Left lung (tissue), 10 donors: Measurements from ENCODE around the gene RAB28. TPM values are rescaled to one million over a fixed set of nuclear protein-coding genes. Genes with fewer than 3 reads are reported as not detected.

Experiments
- ATAC-seq: fragments of 200-7000 bp; cut with Tn5 transposase; one replicate; pipeline ENCODE4 v1.9.1; 2020; ENCODE audit warnings: moderate library complexity
- DNase-seq, 4 donors: peaks; one replicate each; pipeline ENCODE4 v3.0.0-alpha.2; 2013 to 2020
- H3K27ac ChIP-seq, 2 donors: fragments of 200-600 bp; sonication (generic) in 1 of 2; one replicate each; pipeline versions ENCODE4 v1.5.0 to v1.8.0; 2020 to 2021
- H3K27me3 ChIP-seq, 2 donors: fragments of 200-600 bp; sonication (generic) in 1 of 2; one replicate each; pipeline versions ENCODE4 v1.5.0 to v1.8.0; 2020 to 2021
- H3K36me3 ChIP-seq, 2 donors: fragments of 200-600 bp; sonication (generic) in 1 of 2; one replicate each; pipeline versions ENCODE4 v1.5.0 to v1.8.0; 2020 to 2021
- H3K4me1 ChIP-seq, 2 donors: fragments of 200-600 bp; one replicate each; pipeline ENCODE4 v1.8.0; 2021
- H3K4me3 ChIP-seq, 2 donors: fragments of 200-600 bp; sonication (generic) in 1 of 2; one replicate each; pipeline versions ENCODE4 v1.5.0 to v1.8.0; 2020 to 2021; ENCODE audit warnings: mild to moderate bottlenecking in 1 of 2
- H3K9me3 ChIP-seq, 2 donors: fragments of 200-600 bp; sonication (generic) in 1 of 2; one replicate each; pipeline versions ENCODE4 v1.5.0 to v1.8.0; 2020 to 2021
- CTCF ChIP-seq, 2 donors: fragments of 200-600 bp; sonication (generic) in 1 of 2; IDR thresholded peaks; one replicate each; pipeline versions ENCODE4 v1.5.0 to v1.8.0; 2021; ENCODE audit warnings: antibody characterized with exemption in 2 of 2
- intact Hi-C, 2 donors: fragments of 100-400 bp; cut with DNase I; formaldehyde crosslinking; loops; one replicate each; pipeline versions ENCODE4 v1.11.2 to v1.14.2; 2022
- polyA plus RNA-seq, 6 donors: library from polyadenylated mRNA; unstranded; fragments of 120-200 nt; gene quantifications; one replicate each; pipeline ENCODE4 v1.2.1, GENCODE V29; 2013; ENCODE audit not compliant: insufficient read length in 6 of 6
- total RNA-seq, 2 donors: library from RNA; stranded (reverse); fragmentation: NEBNext Ultra II Directional; extraction: Animal tissue kit (Norgen Biotek cat#: 25700); gene quantifications; one replicate each; pipeline ENCODE4 v1.2.1, GENCODE V29; 2021
- donor health status: DM: no; HTN: yes; CAD: no.
- donor health status: DM: no; HTN: no; CAD: no.

The RAB28 gene
- total and polyA plus RNA-seq, 8 donors, result 12.2 to 33.4 (median 30.6) TPM

- Histone ChIP-seq H3K9me3 (no peaks in the 10 kb centered on the region), H3K4me1 (no peaks in the 10 kb centered on the region), H3K27me3 (no peaks in the 10 kb centered on the region), H3K36me3 (peaks cover 0 to 4% of the 10 kb centered on the region in 2 donors), H3K27ac (no peak overlapping the region), H3K4me3 (no peak overlapping the region)
- intact Hi-C loops, result no loop called here
- DNase-seq (no peak), ATAC-seq (no peak)
- no peak for TF ChIP-seq CTCF (IDR thresholded peaks at IDR 0.05)
These were observed 119.5 kb downstream of the RAB28 start for GRCh38 chr4:13364653-13365052.

GRCh38 chr4:13364172-13364571 is 120.0 kb downstream of the RAB28 start:
- Histone ChIP-seq H3K36me3 (peaks cover 0 to 4% of the 10 kb centered on the region in 2 donors), H3K4me3 (no peak overlapping the region), H3K27me3 (no peaks in the 10 kb centered on the region), H3K4me1 (no peaks in the 10 kb centered on the region), H3K9me3 (no peaks in the 10 kb centered on the region), H3K27ac (no peak overlapping the region)
- no peak for DNase-seq
- ATAC-seq, result no peak
- TF ChIP-seq CTCF (IDR thresholded peaks at IDR 0.05), result no peak
- intact Hi-C loops, result no loop called here

- Histone ChIP-seq H3K27ac (no peak overlapping the region), H3K9me3 (no peaks in the 10 kb centered on the region), H3K36me3 (no peaks in the 10 kb centered on the region), H3K4me1 (no peaks in the 10 kb centered on the region), H3K4me3 (no peak overlapping the region), H3K27me3 (no peaks in the 10 kb centered on the region)
- intact Hi-C loops, result no loop called here
- ATAC-seq, result no peak
- no peak for TF ChIP-seq CTCF (IDR thresholded peaks at IDR 0.05)
- DNase-seq, result no peak
These were observed 124.3 kb downstream of the RAB28 start for GRCh38 chr4:13359809-13360208.

- Histone ChIP-seq H3K27me3 (no peaks in the 10 kb centered on the region), H3K36me3 (no peaks in the 10 kb centered on the region), H3K4me3 (no peak overlapping the region), H3K27ac (no peak overlapping the region), H3K9me3 (peaks cover 0 to 10% of the 10 kb centered on the region in 2 donors), H3K4me1 (no peaks in the 10 kb centered on the region)
- intact Hi-C loops, result no loop called here
- ATAC-seq (no peak), DNase-seq (peak in 2 of 4 donors; percentile 69 to 80)
- no peak for TF ChIP-seq CTCF (IDR thresholded peaks at IDR 0.05)
These were observed 128.8 kb downstream of the RAB28 start for GRCh38 chr4:13355111-13355880.

- Histone ChIP-seq H3K4me3 (no peak overlapping the region), H3K27me3 (no peaks in the 10 kb centered on the region), H3K36me3 (no peaks in the 10 kb centered on the region), H3K4me1 (no peaks in the 10 kb centered on the region), H3K9me3 (peaks cover 0 to 12% of the 10 kb centered on the region in 2 donors), H3K27ac (no peak overlapping the region)
- ATAC-seq (no peak), DNase-seq (no peak)
- intact Hi-C loops, result no loop called here
- no peak for TF ChIP-seq CTCF (IDR thresholded peaks at IDR 0.05)
These were observed 135.0 kb downstream of the RAB28 start for GRCh38 chr4:13349096-13349495.
